ENCODE data around the gene TMEM132C. TPM values are rescaled to one million over a fixed set of nuclear protein-coding genes. Genes with fewer than 3 reads are reported as not detected.

TMEM132C gene
- total RNA-seq, 4 donors from 2014 or later, result 2.4 to 5.5 (median 3.3) TPM

DNA sequence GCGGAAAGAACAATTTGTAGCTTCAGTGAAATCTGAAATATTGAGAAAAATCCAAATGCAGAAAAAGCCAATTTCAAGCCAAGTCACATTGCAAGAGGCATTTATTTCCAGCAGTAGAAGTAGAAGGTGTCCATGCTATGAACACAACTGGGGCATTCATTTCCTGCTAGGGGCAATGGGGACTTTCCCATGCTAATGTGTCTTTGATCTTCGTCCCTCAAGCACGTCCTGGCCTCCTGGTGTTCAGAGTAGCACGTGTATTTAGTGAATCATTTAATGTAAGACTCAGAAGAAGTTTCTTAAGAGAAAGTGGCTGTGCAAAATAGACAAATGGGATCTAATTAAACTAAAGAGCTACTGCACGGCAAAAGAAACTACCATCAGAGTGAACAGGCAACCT is 267.9 kb downstream of the TMEM132C start:
- no peak overlapping the region for H3K4me3 ChIP-seq
- 72 to 73% methylated on average over 3 to 5 of the region's 5 CpGs for WGBS, 2 donors (ENCODE audit: low coverage in 1 of 2)
- no peaks in the 10 kb centered on the region for H3K4me1 ChIP-seq
- TF ChIP-seq POLR2A (IDR thresholded peaks at IDR 0.05), result no peak
- TF ChIP-seq POLR2AphosphoS5 (IDR thresholded peaks at IDR 0.05), result no peak
- TF ChIP-seq EP300 (IDR thresholded peaks at IDR 0.05), result no peak
- TF ChIP-seq, protein P1, sequence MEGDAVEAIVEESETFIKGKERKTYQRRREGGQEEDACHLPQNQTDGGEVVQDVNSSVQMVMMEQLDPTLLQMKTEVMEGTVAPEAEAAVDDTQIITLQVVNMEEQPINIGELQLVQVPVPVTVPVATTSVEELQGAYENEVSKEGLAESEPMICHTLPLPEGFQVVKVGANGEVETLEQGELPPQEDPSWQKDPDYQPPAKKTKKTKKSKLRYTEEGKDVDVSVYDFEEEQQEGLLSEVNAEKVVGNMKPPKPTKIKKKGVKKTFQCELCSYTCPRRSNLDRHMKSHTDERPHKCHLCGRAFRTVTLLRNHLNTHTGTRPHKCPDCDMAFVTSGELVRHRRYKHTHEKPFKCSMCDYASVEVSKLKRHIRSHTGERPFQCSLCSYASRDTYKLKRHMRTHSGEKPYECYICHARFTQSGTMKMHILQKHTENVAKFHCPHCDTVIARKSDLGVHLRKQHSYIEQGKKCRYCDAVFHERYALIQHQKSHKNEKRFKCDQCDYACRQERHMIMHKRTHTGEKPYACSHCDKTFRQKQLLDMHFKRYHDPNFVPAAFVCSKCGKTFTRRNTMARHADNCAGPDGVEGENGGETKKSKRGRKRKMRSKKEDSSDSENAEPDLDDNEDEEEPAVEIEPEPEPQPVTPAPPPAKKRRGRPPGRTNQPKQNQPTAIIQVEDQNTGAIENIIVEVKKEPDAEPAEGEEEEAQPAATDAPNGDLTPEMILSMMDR (IDR thresholded peaks at IDR 0.05), result no peak
- no peak for ATAC-seq
- H3K36me3 ChIP-seq, result no peaks in the 10 kb centered on the region
- peaks cover 3% of the 10 kb centered on the region for H3K27me3 ChIP-seq
- H3K9me3 ChIP-seq, result peaks cover 0 to 19% (median 0%) of the 10 kb centered on the region in 3 donors
- H3K27ac ChIP-seq, result no peak overlapping the region

DNA sequence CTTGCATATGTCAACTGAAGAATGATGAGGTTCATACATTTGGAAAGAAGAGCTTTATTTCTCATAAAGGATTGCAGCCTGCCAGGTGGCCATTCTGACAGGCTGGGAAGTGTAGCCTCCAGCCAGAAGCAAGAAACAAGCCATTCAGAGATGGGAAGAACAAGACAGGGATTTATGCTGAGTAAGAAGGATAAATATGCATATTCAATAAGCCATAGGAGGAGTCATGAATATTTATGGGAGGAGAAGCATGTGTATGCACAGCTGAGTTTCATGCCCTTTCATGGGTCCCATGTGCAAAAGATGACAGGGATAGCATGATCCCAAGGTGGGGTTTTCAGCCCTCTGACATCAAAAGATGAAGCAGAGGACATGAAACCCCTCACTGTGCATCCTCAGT is 269.8 kb downstream of the TMEM132C start:
- no peaks in the 10 kb centered on the region for H3K36me3 ChIP-seq
- no peak for TF ChIP-seq POLR2A (IDR thresholded peaks at IDR 0.05)
- TF ChIP-seq, protein P1 (IDR thresholded peaks at IDR 0.05), result no peak
- no peak for TF ChIP-seq POLR2AphosphoS5 (IDR thresholded peaks at IDR 0.05)
- TF ChIP-seq EP300 (IDR thresholded peaks at IDR 0.05), result no peak
- no peaks in the 10 kb centered on the region for H3K4me1 ChIP-seq
- peaks cover 5% of the 10 kb centered on the region for H3K27me3 ChIP-seq
- ATAC-seq, result no peak
- H3K4me3 ChIP-seq, result no peak overlapping the region
- no peak overlapping the region for H3K27ac ChIP-seq
- peaks cover 0 to 19% (median 0%) of the 10 kb centered on the region in 3 donors for H3K9me3 ChIP-seq

DNA sequence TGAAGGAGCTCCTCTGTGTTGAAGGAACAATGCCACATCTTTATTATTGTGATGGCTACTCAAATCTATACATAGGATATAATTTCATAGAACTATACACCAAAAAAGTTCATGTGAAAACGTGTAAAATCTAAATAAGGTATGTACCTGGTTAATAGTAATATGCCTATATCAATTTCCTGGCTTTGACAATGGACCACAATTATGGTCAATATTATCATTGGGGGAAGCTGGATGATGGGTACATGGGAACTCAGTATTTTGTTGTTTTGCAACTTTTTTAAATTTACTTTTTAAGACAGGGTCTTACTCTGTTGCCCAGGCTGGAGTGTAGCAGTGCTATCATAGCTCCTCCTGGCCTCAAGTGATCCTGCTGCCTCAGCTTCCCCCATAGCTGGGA is 270.7 kb downstream of the TMEM132C start:
- WGBS, 2 donors (ENCODE audit: low coverage in 1 of 2), result 73 to 75% methylated on average over 1 of the region's 1 CpG
- TF ChIP-seq EP300 (IDR thresholded peaks at IDR 0.05), result no peak
- TF ChIP-seq POLR2AphosphoS5 (IDR thresholded peaks at IDR 0.05), result no peak
- TF ChIP-seq, protein P1 (IDR thresholded peaks at IDR 0.05), result no peak
- no peak for TF ChIP-seq POLR2A (IDR thresholded peaks at IDR 0.05)
- ATAC-seq, result no peak
- Histone ChIP-seq H3K36me3 (no peaks in the 10 kb centered on the region), H3K4me1 (no peaks in the 10 kb centered on the region), H3K4me3 (no peak overlapping the region), H3K9me3 (peaks cover 0 to 19% (median 0%) of the 10 kb centered on the region in 3 donors), H3K27ac (no peak overlapping the region), H3K27me3 (peaks cover 5% of the 10 kb centered on the region)

DNA sequence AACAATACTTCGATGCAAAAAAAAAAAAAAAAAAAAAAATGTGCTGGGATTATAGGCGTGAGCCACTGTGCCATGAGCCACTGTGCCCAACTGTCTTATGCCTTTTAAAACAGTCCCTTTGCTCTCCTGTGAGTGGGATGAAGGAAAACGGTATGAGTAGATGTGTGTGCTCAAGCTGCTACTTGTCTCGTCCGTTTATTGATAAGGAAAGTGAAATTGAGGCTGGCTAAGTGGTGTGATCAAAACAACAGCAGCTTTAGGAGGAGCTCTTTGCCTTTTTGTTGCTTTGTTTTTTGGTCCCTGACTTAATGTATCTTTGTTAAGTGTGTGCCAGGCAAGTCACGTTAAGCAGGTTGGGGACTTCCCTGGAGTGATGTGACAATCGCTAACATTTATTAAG is 275.9 kb downstream of the TMEM132C start:
- TF ChIP-seq POLR2A (IDR thresholded peaks at IDR 0.05) (no peak), POLR2AphosphoS5 (IDR thresholded peaks at IDR 0.05) (no peak), EP300 (IDR thresholded peaks at IDR 0.05) (no peak)
- TF ChIP-seq, protein P1 (IDR thresholded peaks at IDR 0.05), result no peak
- H3K9me3 ChIP-seq, result peaks cover 0 to 5% (median 0%) of the 10 kb centered on the region in 3 donors
- WGBS, 2 donors (ENCODE audit: low coverage in 1 of 2), result 66 to 74% methylated on average over 6 to 7 of the region's 7 CpGs
- ATAC-seq, result no peak
- no peak overlapping the region for H3K27ac ChIP-seq
- H3K4me1 ChIP-seq, result no peaks in the 10 kb centered on the region
- no peaks in the 10 kb centered on the region for H3K36me3 ChIP-seq
- peaks cover 9% of the 10 kb centered on the region for H3K27me3 ChIP-seq
- no peak overlapping the region for H3K4me3 ChIP-seq

DNA sequence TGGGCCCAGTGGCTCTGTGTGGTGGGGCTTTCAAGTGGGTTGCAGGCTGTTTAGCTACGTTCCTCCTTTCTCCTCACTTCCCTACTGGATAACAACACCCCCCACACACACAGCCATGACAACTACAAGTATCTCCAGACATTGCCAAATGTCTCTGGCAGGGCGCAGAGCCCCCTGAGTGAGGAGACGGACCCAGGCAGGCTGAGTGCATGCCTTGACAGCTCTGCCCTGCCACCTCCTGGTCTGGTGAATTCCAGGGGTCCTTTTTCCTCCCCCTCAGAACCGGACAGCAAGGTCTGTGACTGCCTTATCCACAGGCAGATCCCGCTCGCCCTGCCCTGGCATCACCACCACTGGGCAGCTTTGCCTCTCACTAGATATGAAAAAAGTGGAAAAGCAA is 276.5 kb downstream of the TMEM132C start:
- Histone ChIP-seq H3K4me3 (no peak overlapping the region), H3K27me3 (peaks cover 16% of the 10 kb centered on the region), H3K27ac (no peak overlapping the region), H3K4me1 (no peaks in the 10 kb centered on the region), H3K9me3 (no peaks in the 10 kb centered on the region), H3K36me3 (no peaks in the 10 kb centered on the region)
- no peak for ATAC-seq
- TF ChIP-seq, protein P1 (IDR thresholded peaks at IDR 0.05), result no peak
- TF ChIP-seq POLR2A (IDR thresholded peaks at IDR 0.05), result no peak
- no peak for TF ChIP-seq POLR2AphosphoS5 (IDR thresholded peaks at IDR 0.05)
- no peak for TF ChIP-seq EP300 (IDR thresholded peaks at IDR 0.05)
- WGBS, 2 donors (ENCODE audit: low coverage in 1 of 2), result 60% methylated on average over 1 of the region's 6 CpGs; no CpG with 5 or more reads in 1 of the 2 donors
